ENCODE results near the gene TENM3. TPM values are rescaled to one million over a fixed set of nuclear protein-coding genes. Genes with fewer than 3 reads are reported as not detected.

The TENM3 gene
- total RNA-seq, 1 experiment from 2014 or later, result 71.0 TPM

GRCh38 chr4:182491719-182492118 lies 248.5 kb downstream of the TENM3 start (continued):
- TF ChIP-seq, protein P1, sequence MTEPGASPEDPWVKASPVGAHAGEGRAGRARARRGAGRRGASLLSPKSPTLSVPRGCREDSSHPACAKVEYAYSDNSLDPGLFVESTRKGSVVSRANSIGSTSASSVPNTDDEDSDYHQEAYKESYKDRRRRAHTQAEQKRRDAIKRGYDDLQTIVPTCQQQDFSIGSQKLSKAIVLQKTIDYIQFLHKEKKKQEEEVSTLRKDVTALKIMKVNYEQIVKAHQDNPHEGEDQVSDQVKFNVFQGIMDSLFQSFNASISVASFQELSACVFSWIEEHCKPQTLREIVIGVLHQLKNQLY (CRISPR knock-in tag; IDR thresholded peaks at IDR 0.05), result no peak
- no peak for TF ChIP-seq IRF2 (CRISPR knock-in tag; IDR thresholded peaks at IDR 0.05; ENCODE audit: borderline replicate concordance, low read depth)
- no peak for TF ChIP-seq ZNF423 (CRISPR knock-in tag; IDR thresholded peaks at IDR 0.05)
- no peak for TF ChIP-seq SP1 (CRISPR knock-in tag; conservative IDR thresholded peaks at IDR 0.05)
- TF ChIP-seq, protein P2, sequence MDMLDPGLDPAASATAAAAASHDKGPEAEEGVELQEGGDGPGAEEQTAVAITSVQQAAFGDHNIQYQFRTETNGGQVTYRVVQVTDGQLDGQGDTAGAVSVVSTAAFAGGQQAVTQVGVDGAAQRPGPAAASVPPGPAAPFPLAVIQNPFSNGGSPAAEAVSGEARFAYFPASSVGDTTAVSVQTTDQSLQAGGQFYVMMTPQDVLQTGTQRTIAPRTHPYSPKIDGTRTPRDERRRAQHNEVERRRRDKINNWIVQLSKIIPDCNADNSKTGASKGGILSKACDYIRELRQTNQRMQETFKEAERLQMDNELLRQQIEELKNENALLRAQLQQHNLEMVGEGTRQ (CRISPR knock-in tag; IDR thresholded peaks at IDR 0.05), result no peak
- no peak for TF ChIP-seq ETV6 (CRISPR knock-in tag; IDR thresholded peaks at IDR 0.05)
- TF ChIP-seq ZNF263 (CRISPR knock-in tag; IDR thresholded peaks at IDR 0.05; ENCODE audit: low read depth), result no peak
- TF ChIP-seq ZNF138 (CRISPR knock-in tag; conservative IDR thresholded peaks at IDR 0.05), result no peak

DNA sequence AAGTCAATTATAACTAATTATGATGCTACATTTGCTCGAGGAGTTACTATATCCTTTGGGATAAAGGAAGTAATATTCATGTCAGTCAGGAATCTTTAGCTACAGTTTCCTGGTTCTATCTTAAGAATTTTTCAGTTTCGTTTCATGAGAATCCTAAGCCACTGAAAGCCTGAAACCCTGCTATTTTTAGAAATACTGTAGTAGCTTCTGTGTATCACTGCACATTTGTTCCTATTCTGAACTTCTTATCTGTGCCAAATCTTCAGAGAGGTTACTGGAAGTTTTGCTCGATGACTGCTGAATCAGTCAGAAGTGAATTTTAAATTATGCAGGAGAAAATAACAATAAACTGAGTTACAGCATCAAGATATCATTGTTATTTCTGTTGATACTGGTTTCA lies 249.2 kb downstream of the TENM3 start:
- DNase-seq (ENCODE audit: low spot score) (no peak), ATAC-seq (no peak)
- ChIA-PET CTCF (interaction anchor here (1.8 kb wide), 1 partner anchor 13 kb away, joined by 4 read pairs; no protein-coding TSS in a partner anchor), POLR2A (no interaction called here)
- Mint-ChIP-seq H3K9me3 (peaks cover 16% of the 10 kb centered on the region), H3K4me3 (no peak overlapping the region), H3K4me1 (peaks cover 51% of the 10 kb centered on the region), H3K27me3 (ENCODE audit: low read depth) (no peaks in the 10 kb centered on the region), H3K27ac (no peak overlapping the region), H3K36me3 (peaks cover 19% of the 10 kb centered on the region)
- TF ChIP-seq ZNF396 (CRISPR knock-in tag; IDR thresholded peaks at IDR 0.05; ENCODE audit: borderline replicate concordance) (no peak), FOXK1 (CRISPR knock-in tag; IDR thresholded peaks at IDR 0.05) (no peak), TCF7 (CRISPR knock-in tag; IDR thresholded peaks at IDR 0.05; ENCODE audit: low read depth) (no peak), GTF2I (CRISPR knock-in tag; conservative IDR thresholded peaks at IDR 0.05) (no peak), ZNF425 (CRISPR knock-in tag; conservative IDR thresholded peaks at IDR 0.05) (no peak), ATF6 (CRISPR knock-in tag; IDR thresholded peaks at IDR 0.05) (no peak)

DNA sequence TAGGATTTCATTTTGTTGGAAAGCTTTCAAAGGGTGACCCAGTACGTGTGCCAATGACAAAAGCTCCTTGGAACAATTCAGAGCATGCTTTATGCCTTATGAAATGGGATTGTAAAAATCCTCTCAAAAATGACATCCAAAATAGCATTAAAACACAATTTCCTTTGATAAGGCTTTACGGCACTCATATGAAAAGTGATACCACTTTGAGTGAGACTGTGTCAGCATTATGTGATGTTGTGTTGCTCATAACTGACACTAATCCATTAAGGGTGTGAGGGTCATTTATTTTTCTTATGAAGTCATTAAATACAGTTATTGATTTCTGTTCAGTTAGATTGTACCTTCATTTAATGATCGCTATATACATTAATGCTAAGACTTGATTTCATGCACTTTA lies 250.2 kb downstream of the TENM3 start:
- no peak overlapping the region for H3K4me3 Mint-ChIP-seq
- no peaks in the 10 kb centered on the region for H3K27me3 Mint-ChIP-seq (ENCODE audit: low read depth)
- H3K36me3 Mint-ChIP-seq, result peaks cover 11% of the 10 kb centered on the region
- DNase-seq (ENCODE audit: low spot score) (no peak), ATAC-seq (no peak)
- peaks cover 54% of the 10 kb centered on the region for H3K4me1 Mint-ChIP-seq
- POLR2A ChIA-PET, result no interaction called here
- H3K27ac Mint-ChIP-seq, result no peak overlapping the region
- CTCF ChIA-PET, result interaction anchor here (1.8 kb wide), 1 partner anchor 14 kb away, joined by 4 read pairs; no protein-coding TSS in a partner anchor
- H3K9me3 Mint-ChIP-seq, result peaks cover 9% of the 10 kb centered on the region; the same call in 1 of the 2 replicates
- TF ChIP-seq SP1 (CRISPR knock-in tag; conservative IDR thresholded peaks at IDR 0.05) (no peak), ZNF423 (CRISPR knock-in tag; IDR thresholded peaks at IDR 0.05) (no peak), NFATC4 (CRISPR knock-in tag; IDR thresholded peaks at IDR 0.05) (no peak), ZNF396 (CRISPR knock-in tag; IDR thresholded peaks at IDR 0.05; ENCODE audit: borderline replicate concordance) (no peak), PRRX2 (CRISPR knock-in tag; IDR thresholded peaks at IDR 0.05) (no peak), TEAD4 (CRISPR knock-in tag; IDR thresholded peaks at IDR 0.05) (no peak), MYBL2 (CRISPR knock-in tag; IDR thresholded peaks at IDR 0.05) (no peak), ZNF138 (CRISPR knock-in tag; conservative IDR thresholded peaks at IDR 0.05) (no peak), AFF4 (CRISPR knock-in tag; IDR thresholded peaks at IDR 0.05; ENCODE audit: borderline replicate concordance) (no peak), NR3C1 (CRISPR knock-in tag; conservative IDR thresholded peaks at IDR 0.05; ENCODE audit: low read depth) (no peak), SMAD4 (CRISPR knock-in tag; IDR thresholded peaks at IDR 0.05) (no peak), JUN (CRISPR knock-in tag; IDR thresholded peaks at IDR 0.05) (no peak), TEAD1 (CRISPR knock-in tag; IDR thresholded peaks at IDR 0.05) (no peak)
- TF ChIP-seq, protein P3, sequence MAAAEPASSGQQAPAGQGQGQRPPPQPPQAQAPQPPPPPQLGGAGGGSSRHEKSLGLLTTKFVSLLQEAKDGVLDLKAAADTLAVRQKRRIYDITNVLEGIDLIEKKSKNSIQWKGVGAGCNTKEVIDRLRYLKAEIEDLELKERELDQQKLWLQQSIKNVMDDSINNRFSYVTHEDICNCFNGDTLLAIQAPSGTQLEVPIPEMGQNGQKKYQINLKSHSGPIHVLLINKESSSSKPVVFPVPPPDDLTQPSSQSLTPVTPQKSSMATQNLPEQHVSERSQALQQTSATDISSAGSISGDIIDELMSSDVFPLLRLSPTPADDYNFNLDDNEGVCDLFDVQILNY (CRISPR knock-in tag; IDR thresholded peaks at IDR 0.05), result no peak
